Midbrain (tissue), 1 donor: ENCODE data around the gene TASP1.

Experiments used
- DNase-seq: peaks from one replicate; lab custom pipeline; 2025; lab: John Stamatoyannopoulos, UW

Gene TASP1

DNA sequence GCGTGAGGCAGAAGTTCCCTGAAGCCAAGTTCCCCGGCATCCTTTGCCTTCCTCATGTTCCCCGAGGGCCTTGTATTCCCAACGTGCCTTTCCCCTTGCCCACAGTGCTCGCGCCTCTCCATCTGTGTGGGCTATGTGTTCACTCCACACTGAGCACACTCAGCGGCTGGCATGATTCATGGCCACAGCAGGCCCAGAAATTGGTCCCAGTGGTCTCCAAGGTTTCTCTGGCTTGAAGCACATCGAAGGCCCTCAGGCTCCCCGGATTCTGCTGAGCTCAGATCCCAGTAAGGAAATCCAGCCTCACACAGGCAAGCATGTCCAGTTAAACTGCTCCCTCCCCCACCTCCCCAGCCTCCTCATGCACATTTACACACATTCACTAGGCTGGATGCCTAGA, 294.1 kb downstream of the TASP1 start:
- no peak for DNase-seq

DNA sequence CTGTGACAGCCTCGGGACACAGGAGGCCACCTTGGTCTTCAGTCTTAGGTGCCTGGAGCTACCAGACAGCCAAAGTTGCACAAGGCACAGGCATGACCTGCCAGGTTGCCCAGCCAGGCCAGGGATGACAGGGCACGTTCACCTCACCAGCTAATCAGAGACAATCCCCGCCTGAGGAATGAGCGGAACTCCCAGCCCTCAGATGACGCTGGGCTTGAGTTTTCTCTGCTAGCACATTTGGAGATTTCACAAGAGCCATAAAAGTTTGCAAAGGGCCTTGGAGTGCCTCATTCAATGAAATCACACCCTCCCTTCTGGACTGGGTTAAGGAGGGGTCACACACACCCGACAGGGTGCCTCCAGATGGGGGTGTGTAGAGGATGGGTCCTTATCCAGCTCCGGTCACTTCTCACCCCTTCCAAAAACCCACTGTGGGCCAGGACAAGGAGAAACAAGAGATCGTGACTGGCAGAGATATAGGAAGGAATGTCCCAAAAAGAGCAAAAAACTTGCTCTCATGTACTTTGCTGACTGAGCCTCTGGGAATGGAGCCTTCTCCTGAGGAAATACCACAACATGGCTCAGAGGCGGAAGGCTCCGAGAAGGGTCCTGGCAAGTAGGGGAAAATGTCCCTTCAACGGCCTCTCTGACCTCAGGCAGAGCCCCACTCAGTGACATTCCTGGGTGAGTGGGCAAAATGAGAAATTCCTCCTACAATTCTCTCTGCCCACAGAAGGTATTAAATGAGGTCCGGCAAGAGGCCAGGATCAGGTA, 296.1 kb downstream of the TASP1 start:
- DNase-seq = no peak

DNA sequence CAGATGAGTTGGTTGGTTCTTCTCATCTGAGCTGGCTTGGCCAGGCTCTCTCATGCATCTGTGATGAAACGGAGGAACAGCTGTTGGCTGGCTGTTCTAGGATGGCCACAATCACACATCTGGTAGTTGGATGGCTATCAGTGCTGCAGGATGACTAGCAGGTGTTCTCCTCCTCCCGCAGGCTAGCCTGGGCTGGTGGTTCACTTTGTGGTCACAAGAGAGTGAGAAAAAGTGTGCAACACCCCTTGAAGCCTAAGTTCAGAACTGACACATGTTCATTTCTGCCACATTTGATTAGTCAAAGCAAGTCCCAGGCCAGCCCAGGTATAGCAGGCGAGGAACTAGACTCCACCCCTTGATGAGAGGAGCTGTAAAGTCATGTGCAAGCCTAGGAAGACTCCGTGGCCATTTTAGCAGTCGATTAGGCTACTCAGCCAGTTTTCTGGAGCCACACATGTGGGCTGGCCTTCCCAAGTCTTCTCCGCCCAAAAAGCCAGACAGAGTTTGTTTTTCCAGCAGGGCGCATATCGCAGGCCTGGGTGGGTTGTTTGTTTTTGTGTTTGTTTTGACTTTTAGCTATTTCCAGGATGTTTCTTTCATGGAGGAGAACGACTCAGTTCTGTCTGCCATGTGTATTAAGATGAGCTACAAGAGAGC, 296.9 kb downstream of the TASP1 start:
- DNase-seq = no peak

DNA sequence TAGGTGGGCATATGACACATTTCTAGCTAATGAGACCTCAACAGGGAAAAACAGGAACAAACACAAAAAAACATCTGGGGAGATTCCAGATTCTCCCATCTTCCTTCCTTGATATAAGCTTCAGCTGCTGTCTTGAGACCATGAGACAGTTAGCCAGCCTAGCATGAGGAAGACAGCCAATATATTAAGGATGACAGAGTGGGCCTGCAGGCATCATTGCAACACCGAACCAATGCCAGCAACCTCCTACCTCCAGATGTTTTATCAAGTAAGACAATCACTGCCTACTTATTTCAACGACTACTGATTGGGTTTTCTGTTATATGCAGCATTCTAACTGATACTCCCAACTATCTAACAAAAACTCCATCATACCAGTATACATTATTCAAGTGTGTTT, 298.6 kb downstream of the TASP1 start:
- DNase-seq = no peak
